Tibial nerve (tissue), 4 donors: ENCODE results near the gene CYB5R2.

ENCODE experiments used
- CTCF ChIP-seq, 5 experiments: fragments of 200-600 bp in 3 of 5; fragments of 450-650 bp in 2 of 5; sonication (generic) in 3 of 5; IDR thresholded peaks; one replicate each; pipeline ENCODE4 v1.5.1; 2016 to 2019; ENCODE audit warnings: antibody characterized with exemption in 5 of 5, mild to moderate bottlenecking in 3 of 5, moderate library complexity in 2 of 5
- EP300 ChIP-seq, 2 donors: sonication (generic); formaldehyde crosslinking; IDR thresholded peaks; one replicate each; pipeline ENCODE4 v1.6.1; 2017; ENCODE audit warnings: antibody characterized with exemption in 2 of 2, mild to moderate bottlenecking in 1 of 2

- TF ChIP-seq CTCF (IDR thresholded peaks at IDR 0.05) (no peak), EP300 (IDR thresholded peaks at IDR 0.05) (no peak)
Observed at GRCh38 chr11:7639643-7640025, 33.7 kb downstream of the CYB5R2 start.
